ENCODE measurements around the gene CHRDL2.
A peak's percentile ranks its signal among the peaks of the same experiment; 100 is the strongest.

The CHRDL2 gene

DNA sequence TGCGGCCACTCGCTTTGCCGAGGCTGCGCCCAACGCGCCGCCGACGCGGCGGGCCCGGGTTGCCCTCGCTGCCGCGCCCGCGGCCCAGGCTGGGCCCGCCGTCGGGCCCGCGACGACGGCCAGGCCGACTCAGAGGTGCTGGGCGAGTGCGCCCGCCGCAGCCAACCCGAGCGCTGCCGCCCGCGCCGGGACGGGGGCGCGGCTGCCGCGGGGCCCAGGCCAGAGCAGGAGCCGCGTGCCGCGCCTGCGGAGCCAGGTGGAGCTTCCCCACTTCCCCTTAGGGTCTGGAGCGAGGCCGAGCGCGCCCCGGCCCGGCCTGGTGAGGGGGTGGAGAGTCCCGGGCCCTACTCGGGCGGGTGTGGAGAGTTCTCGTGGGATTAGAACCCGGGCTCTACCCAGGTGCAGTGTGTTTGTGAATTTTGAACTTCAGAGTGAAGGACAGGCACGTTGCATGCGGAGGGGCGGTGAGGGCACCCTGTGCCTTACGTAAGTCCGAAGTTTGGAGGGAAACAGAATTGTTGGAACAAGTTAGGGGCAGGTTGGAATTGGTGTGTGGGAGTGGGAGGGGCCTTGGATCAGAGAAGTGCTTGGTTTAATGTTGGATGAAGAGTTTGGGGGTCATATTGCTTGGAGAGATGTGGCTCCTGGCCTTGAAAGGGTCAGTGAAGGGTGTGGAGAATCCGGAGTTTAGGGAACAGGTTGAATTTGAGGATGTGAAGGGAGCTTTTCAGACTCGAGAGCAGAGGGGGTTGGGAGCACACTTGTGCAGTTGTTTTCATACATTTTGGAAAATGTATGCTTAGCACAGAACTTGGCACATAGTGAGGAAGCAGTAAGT lies 18.1 kb upstream of the CHRDL2 start:
- FAIRE-seq = no peak
- no peak for DNase-seq (ENCODE audit: low spot score)

GRCh38 chr11:74748211-74749126 lies 17.2 kb upstream of the CHRDL2 start, which contains the start of gene RNF169:
RNF169 (plus strand) TSS chr11:74748849; CDS start chr11:74748881, 32 bp downstream.
- FAIRE-seq (peak; percentile 79), DNase-seq (ENCODE audit: low spot score) (peak; percentile 83)

- FAIRE-seq = no peak
- no peak for DNase-seq (ENCODE audit: low spot score)
Observed at GRCh38 chr11:74746868-74747267, 15.6 kb upstream of the CHRDL2 start.

DNA sequence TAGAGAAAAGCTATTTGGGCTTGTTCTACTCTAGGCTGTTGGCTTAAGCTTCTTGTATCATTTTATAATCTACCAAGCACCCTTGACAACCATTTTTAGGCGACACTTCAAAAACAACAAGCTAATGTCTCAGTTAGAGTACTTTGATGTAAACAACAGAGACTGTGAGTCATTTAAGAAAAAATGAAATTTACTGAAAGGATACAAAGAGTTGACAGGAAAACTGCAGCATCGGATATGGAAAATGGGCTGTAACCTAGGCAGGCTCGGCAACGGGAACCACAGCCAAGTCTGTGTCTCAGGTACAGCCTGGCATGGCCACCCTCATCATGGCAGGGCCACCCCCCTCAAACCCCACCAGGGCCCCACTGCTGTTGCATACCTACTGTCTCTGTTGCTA lies 13.1 kb upstream of the CHRDL2 start:
- no peak for DNase-seq (ENCODE audit: low spot score)

DNA sequence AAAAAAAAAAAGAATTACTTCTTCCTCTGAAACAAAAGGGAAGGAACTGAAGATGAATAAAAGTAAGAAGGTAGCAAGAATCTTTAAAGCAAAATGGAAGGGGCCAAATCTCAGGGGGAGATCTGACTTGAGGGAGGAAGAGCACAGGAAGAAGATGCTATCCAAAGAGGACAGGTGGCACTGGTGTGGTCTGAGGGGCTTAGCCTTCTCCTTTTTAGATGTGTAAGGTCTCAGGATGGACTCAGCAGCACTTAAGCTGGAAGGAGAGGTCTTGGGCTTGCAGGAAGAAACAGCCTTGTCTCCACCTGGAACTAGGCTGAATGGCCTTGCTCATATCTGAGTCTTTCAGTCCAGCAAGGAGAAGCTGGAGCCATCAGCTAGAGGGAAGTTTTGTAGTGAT lies 12.4 kb upstream of the CHRDL2 start:
- FAIRE-seq = no peak
- no peak for DNase-seq (ENCODE audit: low spot score)

More for the DNA sequence above, 13.1 kb upstream of the CHRDL2 start:
- no peak for FAIRE-seq

DNA sequence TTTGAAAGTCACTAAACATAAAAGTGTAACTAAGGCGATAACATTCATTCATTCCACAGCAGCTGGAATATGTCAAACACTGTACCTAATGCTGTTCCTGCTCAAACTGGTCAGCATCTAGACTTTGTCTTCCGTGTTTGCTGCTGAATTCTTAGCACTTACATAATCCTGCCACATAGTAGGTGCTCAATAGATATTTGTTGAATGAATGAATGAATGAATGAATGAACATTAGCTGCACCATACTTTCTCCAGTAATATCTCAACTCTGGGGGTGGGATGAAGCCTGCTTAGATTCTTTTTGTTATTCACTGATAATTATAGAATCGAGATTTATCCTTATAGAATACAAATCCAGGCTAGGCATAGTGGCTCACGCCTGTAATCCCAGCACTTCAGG lies 10.8 kb upstream of the CHRDL2 start:
- FAIRE-seq = no peak
- DNase-seq (ENCODE audit: low spot score) = no peak

GRCh38 chr11:74739546-74740270 lies 8.5 kb upstream of the CHRDL2 start:
- DNase-seq (ENCODE audit: low spot score) = peak; percentile 30
- no peak for FAIRE-seq

GRCh38 chr11:74736031-74736430 lies 4.8 kb upstream of the CHRDL2 start:
- no peak for FAIRE-seq
- no peak for DNase-seq (ENCODE audit: low spot score)

DNA sequence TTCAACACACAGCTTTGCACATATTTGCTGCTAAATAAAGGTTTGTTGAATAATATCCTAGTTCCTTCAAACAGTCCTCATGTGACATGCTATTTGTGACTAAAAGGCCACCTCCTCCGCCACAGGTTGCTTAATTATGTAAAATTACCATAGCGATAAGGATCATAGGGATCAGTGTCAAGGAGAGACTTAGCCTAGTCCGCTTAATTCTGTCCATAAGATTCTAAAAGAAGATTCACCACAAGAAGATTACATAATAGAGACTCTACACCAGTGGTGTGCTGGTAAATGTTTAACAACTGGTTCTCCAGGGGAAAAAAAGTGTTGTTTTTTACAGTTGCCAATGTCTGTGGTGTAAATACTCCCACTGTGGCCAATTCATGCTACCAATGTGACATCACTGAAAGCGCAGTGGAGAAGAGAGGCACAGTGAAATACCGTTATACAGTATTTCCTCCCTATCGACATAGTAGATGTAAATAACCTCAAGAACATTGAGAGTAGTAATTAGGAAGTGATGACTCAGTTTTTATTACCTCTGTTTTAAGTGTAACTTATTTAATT lies 4.2 kb upstream of the CHRDL2 start:
- FAIRE-seq (no peak), DNase-seq (ENCODE audit: low spot score) (no peak)

DNA sequence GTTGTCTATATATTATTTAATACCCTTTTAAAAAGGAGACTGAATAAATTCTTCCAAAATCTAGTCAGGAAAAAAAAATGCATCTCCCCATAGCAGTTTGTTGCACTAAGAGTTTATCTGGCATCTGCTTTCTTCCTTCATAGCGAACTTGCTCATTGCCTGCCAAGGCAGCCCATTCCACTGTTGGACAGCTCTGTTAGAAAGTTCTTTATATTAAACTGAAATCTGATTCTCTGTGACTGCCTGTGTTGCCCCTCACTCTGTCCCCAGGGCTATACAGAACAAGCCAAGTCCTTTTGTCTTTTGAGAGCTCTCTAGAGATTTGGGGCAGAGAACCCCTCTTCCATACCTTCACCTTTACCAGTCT lies 3.3 kb upstream of the CHRDL2 start:
- no peak for DNase-seq (ENCODE audit: low spot score)
- no peak for FAIRE-seq

GRCh38 chr11:74730571-74731260 lies 510 bp downstream of the CHRDL2 start:
- FAIRE-seq = no peak
- no peak for DNase-seq (ENCODE audit: low spot score)

- DNase-seq (ENCODE audit: low spot score) (no peak), FAIRE-seq (no peak)
Observed at GRCh38 chr11:74729397-74729796, 1.8 kb downstream of the CHRDL2 start.

DNA sequence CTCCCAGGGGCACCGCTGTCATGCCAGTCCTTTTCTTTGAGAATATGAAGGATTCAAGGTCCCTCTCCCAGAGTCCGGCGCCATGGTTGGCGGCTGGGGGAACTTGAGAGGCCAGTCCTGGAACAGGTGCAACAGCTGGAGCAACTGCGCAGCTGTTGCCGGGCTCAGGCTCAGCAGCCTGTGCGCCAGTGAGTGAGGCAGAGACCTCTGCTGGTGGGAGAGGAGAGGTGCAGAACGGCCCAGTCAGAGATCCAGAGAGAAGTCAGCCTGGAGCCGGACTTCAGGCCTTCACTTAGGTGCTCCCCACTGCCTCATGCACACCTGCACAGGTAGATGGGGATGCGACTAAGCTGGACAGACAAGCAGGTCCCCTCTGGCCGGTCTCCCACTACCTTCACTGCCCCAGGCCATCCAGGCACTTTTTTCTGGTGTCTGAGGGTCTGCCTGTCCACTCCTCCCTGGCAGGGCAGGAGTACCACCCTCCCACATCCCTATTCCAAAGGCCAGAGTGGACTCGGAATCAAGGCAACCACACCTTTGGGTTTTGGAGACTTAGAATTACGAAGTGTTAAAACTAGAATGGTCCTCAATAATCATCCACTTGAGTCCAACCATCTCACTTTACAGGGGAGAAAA lies 4.6 kb downstream of the CHRDL2 start:
- DNase-seq (ENCODE audit: low spot score) (peak; percentile 37), FAIRE-seq (no peak)

DNA sequence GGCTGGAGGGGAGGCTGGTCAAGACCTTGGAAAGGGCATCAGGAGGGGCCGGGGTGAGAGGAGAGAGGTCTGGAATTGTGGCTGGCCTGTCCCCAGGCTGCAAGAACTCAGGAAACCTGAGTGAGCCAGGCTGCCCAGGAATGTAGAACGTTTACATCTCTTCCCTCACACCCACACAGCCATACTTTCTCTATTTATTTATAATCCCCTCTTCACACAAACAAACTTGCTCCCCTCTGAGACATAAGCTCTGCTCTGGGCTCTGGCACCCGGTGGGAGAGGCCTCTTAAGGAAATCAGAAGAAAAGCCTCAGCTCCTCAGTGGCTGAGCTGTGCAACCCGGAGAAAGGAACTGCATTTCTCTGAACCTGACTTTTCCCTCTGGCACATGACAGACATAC lies 5.5 kb downstream of the CHRDL2 start:
- FAIRE-seq = no peak
- no peak for DNase-seq (ENCODE audit: low spot score)

DNA sequence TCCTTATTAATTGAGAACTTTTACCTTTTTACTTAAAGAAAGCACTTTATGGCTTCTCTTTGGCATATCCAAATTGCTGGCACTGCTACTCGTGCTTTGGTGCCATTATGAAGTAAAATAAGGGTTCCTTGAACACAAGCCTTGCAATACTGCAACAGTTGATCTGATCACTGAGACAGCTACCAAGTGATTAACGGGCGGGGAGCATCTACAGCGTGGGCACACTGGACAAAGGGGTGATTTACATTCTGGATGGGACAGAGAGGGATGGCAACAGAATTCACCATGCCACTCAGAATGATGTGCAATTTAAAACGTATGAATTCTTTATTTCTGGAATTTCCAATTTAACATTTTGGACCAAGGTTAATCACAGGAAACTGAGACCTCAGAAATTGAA lies 7.7 kb downstream of the CHRDL2 start:
- no peak for DNase-seq (ENCODE audit: low spot score)
- no peak for FAIRE-seq

- no peak for DNase-seq (ENCODE audit: low spot score)
- no peak for FAIRE-seq
Observed at GRCh38 chr11:74721479-74721835, 9.8 kb downstream of the CHRDL2 start.

GRCh38 chr11:74720596-74721478 lies 10.4 kb downstream of the CHRDL2 start:
- DNase-seq (ENCODE audit: low spot score) (no peak), FAIRE-seq (no peak)

GRCh38 chr11:74719011-74719410 lies 12.2 kb downstream of the CHRDL2 start:
- DNase-seq (ENCODE audit: low spot score) (no peak), FAIRE-seq (no peak)

DNA sequence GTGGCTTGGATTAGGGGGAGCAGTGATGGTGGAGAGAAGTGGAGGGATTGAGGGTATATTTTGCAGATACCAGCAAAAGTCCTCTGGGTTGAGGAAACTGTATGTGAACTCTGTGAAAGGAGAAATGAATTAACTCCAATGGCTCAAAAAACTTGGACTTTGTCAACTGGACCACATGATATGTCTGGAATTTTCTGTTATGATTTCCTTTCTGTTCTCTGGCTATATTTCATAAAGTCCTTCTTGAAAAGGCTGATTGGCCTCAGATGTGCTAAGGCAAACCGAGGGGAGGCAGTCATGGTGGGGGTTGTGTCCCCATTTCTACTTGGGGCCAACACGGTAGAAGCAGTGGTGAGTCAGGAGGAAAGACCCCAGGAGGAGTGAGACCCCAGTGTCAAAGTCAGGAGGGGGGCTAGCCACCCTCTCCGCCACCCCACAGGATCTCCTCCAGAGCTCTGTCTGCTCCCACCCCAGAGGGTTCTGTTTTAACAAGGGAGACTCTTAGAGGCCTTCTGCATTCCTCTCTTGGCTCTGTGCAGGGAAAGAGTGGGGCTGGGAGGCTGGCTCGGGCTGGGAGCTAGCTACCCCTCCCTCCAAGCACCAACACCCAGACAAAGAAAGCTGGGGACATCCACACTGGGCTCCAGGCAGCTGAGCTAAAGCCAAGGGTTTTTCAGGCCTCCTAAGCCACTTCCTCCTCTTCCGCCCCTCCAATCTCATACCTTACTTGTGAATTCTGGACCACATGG lies 13.8 kb downstream of the CHRDL2 start:
- FAIRE-seq (no peak), DNase-seq (ENCODE audit: low spot score) (no peak)

Data from RCC 7860 (cell line).